H1 (cell line): ENCODE data around the gene NDUFB10. TPM values are rescaled to one million over a fixed set of nuclear protein-coding genes. Genes with fewer than 3 reads are reported as not detected.

Experiments
- polyA plus RNA-seq, 7 experiments: library from polyadenylated mRNA; depleted of rRNA in 3 of 7; stranded (reverse) in 5 of 7; unstranded in 2 of 7; fragments of >200 nt in 5 of 7; fragments of 200-250 nt in 2 of 7; gene quantifications; 1 replicate in 5 of 7; 2 replicates in 1 of 7; 4 replicates in 1 of 7; pipeline versions ENCODE4 v1.2.1 to v1.2.3, GENCODE V29; 2011 to 2013; ENCODE audit warnings: missing spikeins in 2 of 7, mixed read lengths in 2 of 7
- total RNA-seq: library from RNA; stranded (reverse); fragmentation: NEBNext Ultra II Directional; extraction: Animal tissue kit (Norgen Biotek cat#: 25700); gene quantifications from 2 replicates; pipeline ENCODE4 v1.2.1, GENCODE V29; 2021
- TF ChIP-seq, protein P1 (sequence below), 3 experiments: IDR thresholded peaks; 1 replicate in 2 of 3; 2 replicates in 1 of 3; pipeline versions ENCODE4 v1.5.1 to v1.6.1; 2011; ENCODE audit warnings: low read length in 3 of 3, mild to moderate bottlenecking in 3 of 3, inconsistent platforms in 2 of 3, low read depth in 1 of 3, moderate library complexity in 1 of 3; ENCODE audit not compliant: insufficient read depth in 1 of 3; ENCODE audit errors: control extremely low read depth in 1 of 3

Gene NDUFB10
- total and polyA plus RNA-seq, 2 of the 8 experiments (the other 6 are each of a cell fraction or from before 2014, with no cell fraction given), result 183 to 194 TPM

DNA sequence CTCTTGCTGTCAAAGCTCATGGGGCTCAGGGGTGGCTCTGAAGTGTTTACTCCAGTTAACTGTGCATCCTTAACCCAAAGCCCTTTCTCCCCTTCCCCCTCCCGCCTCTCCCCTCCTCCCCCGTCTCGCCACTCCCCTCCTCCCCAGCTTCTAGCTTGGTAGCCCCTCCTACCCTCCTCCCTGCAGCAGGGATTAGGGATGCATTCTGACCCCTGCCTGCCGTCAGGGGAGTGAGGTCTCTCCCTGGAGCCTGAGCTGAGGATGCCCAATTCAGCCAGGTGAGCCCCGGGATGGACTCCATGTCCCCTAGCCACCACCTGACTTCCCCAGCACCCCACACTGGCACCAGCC, 42.7 kb upstream of the NDUFB10 start (continued):
- TF ChIP-seq, protein P1, sequence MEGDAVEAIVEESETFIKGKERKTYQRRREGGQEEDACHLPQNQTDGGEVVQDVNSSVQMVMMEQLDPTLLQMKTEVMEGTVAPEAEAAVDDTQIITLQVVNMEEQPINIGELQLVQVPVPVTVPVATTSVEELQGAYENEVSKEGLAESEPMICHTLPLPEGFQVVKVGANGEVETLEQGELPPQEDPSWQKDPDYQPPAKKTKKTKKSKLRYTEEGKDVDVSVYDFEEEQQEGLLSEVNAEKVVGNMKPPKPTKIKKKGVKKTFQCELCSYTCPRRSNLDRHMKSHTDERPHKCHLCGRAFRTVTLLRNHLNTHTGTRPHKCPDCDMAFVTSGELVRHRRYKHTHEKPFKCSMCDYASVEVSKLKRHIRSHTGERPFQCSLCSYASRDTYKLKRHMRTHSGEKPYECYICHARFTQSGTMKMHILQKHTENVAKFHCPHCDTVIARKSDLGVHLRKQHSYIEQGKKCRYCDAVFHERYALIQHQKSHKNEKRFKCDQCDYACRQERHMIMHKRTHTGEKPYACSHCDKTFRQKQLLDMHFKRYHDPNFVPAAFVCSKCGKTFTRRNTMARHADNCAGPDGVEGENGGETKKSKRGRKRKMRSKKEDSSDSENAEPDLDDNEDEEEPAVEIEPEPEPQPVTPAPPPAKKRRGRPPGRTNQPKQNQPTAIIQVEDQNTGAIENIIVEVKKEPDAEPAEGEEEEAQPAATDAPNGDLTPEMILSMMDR (IDR thresholded peaks at IDR 0.05; ENCODE audit: control extremely low read depth in 1 of 3, insufficient read depth in 1 of 3, low read depth in 1 of 3, low read length in 3 of 3), result peak in 1 of 3 experiments; percentile 13; a peak in 1 of 4 replicates
- TF ChIP-seq, all 59 proteins: peak for 2
